Dendritic cell treated with granulocyte-macrophage colony-stimulating factor and Interleukin-4, amounts not matched to agents 40 ng/mL and 50 ng/mL, for 4 days (primary cell): ENCODE results near the gene SIK1.

ENCODE experiments used
- H3K27ac Mint-ChIP-seq: one replicate; pipeline ENCODE4 v1.8.0; 2022; ENCODE audit warnings: mild to moderate bottlenecking, mixed read lengths
- H3K27me3 Mint-ChIP-seq: one replicate; pipeline ENCODE4 v1.8.0; 2022; ENCODE audit warnings: mild to moderate bottlenecking, mixed read lengths
- H3K36me3 Mint-ChIP-seq: one replicate; pipeline ENCODE4 v1.8.0; 2022; ENCODE audit warnings: low read depth, mixed read lengths
- H3K4me1 Mint-ChIP-seq: one replicate; pipeline ENCODE4 v1.8.0; 2022; ENCODE audit warnings: low read depth, mixed read lengths
- H3K4me3 Mint-ChIP-seq: one replicate; pipeline ENCODE4 v1.8.0; 2022; ENCODE audit warnings: mild to moderate bottlenecking, moderate library complexity, mixed read lengths
- H3K9me3 Mint-ChIP-seq: one replicate; pipeline ENCODE4 v1.8.0; 2022; ENCODE audit warnings: mixed read lengths
- intact Hi-C: fragments of 100-400 bp; cut with micrococcal nuclease; formaldehyde crosslinking; loops from one replicate; pipeline ENCODE4 v1.15.0; 2022

Gene SIK1

DNA sequence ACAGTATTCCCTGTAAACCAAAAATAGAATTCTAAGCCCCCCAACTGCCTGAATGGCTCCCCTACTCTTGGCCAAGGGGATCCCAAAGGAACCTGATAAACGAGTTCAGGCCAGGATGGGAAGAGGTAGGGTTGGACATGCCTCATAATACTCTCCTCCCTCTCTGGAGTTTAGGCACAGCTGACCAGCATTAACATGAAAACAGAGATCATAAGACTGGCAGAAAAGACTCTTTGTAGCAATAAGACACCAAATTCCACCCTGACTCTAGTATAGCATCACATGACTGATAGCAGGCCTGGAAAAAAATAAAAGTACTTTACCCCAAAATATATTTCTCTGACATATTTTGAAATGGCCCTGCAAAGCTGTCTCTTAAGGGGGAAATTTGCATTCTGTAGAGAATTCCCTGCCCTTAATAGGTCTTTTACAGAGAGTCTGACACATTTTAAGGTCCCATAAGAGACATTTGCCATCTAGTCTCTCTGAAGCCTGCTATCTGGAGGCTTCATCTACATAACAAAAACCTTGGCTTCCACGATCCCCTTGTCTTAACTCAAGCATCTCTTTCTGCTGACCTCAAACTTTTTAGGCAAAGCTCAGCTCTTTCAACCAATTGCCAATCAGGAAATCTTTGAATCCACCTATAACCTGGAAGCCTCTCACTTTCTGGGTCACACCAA lies 55.9 kb downstream of the SIK1 start:
- H3K27me3 Mint-ChIP-seq, result peaks cover 28% of the 10 kb centered on the region
- H3K4me3 Mint-ChIP-seq, result no peak overlapping the region
- H3K4me1 Mint-ChIP-seq, result peaks cover 5% of the 10 kb centered on the region
- no peak overlapping the region for H3K27ac Mint-ChIP-seq
- no peaks in the 10 kb centered on the region for H3K9me3 Mint-ChIP-seq
- H3K36me3 Mint-ChIP-seq, result no peaks in the 10 kb centered on the region
- intact Hi-C loops, result no loop called here

DNA sequence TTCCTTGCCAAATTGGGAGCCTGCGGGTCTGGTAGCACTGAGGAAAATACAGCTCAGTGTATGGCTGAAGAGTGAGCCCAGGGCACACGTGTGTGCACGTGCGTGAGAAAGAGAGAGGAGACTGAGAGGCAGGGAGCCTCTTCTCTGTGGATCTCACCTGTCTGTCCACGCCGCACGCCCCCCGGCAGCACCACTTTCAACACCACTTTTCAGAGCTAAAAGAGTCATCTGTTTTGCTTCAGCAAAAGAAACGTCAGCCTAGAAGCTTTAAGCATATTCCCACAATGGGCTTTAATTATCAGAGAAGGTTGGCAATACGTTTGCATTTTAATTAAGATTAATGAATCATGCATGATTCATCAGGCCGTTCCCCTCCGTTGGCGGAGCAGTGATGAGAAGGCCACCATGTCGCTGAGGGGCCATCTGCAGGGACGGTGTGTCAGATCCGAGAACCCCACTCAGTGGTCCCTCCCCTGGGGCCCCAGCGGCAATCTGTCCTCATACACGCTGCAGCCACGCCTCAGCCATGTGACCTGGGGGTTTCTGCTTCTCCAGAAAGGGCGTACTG lies 56.8 kb downstream of the SIK1 start:
- Mint-ChIP-seq H3K27me3 (peaks cover 32% of the 10 kb centered on the region), H3K36me3 (no peaks in the 10 kb centered on the region), H3K4me1 (peaks cover 5% of the 10 kb centered on the region), H3K4me3 (no peak overlapping the region), H3K9me3 (no peaks in the 10 kb centered on the region), H3K27ac (no peak overlapping the region)
- intact Hi-C loops, result no loop called here

DNA sequence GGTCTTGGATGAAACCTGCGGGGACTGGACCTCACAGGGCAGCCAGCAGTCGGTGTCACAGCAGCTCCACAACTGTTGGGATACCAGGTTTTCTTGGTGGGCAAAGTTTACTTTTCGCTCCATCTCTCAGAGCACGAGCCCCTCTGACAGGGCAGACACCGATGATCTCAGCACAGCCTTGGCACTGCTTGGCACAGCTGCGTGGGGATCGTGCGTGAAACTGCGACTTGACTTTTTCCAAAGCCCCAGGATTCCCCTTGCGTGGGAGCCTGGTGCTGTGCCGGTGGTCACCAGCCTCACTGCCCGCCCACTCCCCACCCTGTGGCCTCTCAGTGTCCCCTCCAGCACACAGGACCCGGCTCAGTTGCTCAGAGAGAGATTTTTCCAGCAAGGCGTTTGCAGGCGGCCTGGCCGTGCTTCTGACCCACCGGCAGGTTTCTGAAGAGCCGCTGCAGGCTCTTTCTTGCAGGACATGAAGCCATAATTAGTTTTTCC lies 57.3 kb downstream of the SIK1 start:
- H3K27ac Mint-ChIP-seq, result no peak overlapping the region
- peaks cover 5% of the 10 kb centered on the region for H3K4me1 Mint-ChIP-seq
- no peaks in the 10 kb centered on the region for H3K36me3 Mint-ChIP-seq
- H3K9me3 Mint-ChIP-seq, result no peaks in the 10 kb centered on the region
- intact Hi-C loops, result no loop called here
- no peak overlapping the region for H3K4me3 Mint-ChIP-seq
- H3K27me3 Mint-ChIP-seq, result peaks cover 34% of the 10 kb centered on the region

DNA sequence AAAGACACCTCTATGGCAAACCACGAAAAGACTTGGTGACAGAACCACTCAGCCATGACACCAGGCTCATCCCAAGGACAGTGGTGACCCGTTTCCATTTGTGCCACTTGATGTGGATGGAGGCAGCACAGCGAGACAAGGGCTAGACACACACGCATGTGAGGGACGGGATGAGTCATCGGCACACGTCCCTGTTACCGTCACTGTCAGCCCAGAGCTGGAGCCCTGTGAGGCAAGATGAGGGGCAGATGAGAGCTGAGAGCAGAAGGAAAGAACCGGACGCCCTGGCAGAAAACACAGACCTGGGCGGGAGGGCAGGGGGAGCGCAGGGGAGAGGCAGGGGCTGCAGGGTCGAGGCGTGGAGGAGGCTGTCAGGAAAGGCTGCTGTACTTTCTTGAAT lies 57.8 kb downstream of the SIK1 start:
- Mint-ChIP-seq H3K27ac (no peak overlapping the region), H3K9me3 (no peaks in the 10 kb centered on the region), H3K4me1 (peaks cover 5% of the 10 kb centered on the region), H3K27me3 (peaks cover 39% of the 10 kb centered on the region), H3K4me3 (no peak overlapping the region), H3K36me3 (no peaks in the 10 kb centered on the region)
- intact Hi-C loops, result no loop called here

DNA sequence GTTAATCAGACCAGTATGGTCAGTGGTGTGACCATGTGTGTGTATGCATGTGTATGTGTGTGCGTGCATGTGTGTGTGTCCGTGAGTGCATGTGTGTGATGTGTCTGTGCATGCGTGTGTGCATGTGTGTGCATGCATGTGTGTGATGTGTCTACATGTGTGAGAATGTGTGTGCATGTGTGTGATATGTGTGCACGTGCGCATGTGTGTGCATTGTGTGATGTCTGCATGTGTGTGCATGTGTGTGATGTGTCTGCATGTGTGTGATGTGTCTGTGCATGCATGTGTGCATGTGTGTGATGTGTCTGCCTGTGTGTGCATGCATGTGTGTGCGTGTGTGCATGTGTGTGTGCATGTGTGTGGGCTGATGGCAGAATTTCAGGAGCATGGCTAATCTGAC lies 58.2 kb downstream of the SIK1 start:
- no peaks in the 10 kb centered on the region for H3K36me3 Mint-ChIP-seq
- H3K4me1 Mint-ChIP-seq, result peaks cover 5% of the 10 kb centered on the region
- intact Hi-C loops, result no loop called here
- no peaks in the 10 kb centered on the region for H3K9me3 Mint-ChIP-seq
- H3K4me3 Mint-ChIP-seq, result no peak overlapping the region
- H3K27me3 Mint-ChIP-seq, result peaks cover 42% of the 10 kb centered on the region
- H3K27ac Mint-ChIP-seq, result no peak overlapping the region

DNA sequence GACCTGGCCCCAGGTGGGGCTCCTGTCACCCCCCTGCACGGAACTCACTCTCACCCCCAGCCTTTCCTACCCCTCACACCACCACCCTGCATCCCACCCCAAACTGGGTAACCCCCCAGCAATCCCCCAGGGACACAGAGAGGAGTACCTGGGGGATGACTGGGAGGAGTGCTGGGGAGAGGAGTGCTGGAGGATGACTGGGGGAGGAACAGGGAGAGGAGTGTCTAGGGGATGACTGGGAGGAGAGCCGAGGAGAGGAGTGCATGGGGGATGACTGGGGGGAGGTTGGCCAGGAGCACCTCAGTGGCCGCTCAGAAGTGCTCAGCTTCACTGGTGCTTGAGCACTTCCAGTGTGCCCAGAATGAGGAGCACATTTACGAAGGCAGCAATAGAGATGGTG lies 59.1 kb downstream of the SIK1 start:
- H3K4me3 Mint-ChIP-seq, result no peak overlapping the region
- peak overlapping the region; percentile 12 for H3K27ac Mint-ChIP-seq
- H3K27me3 Mint-ChIP-seq, result peaks cover 49% of the 10 kb centered on the region
- intact Hi-C loops, result no loop called here
- H3K4me1 Mint-ChIP-seq, result peaks cover 11% of the 10 kb centered on the region
- H3K9me3 Mint-ChIP-seq, result no peaks in the 10 kb centered on the region
- H3K36me3 Mint-ChIP-seq, result no peaks in the 10 kb centered on the region

DNA sequence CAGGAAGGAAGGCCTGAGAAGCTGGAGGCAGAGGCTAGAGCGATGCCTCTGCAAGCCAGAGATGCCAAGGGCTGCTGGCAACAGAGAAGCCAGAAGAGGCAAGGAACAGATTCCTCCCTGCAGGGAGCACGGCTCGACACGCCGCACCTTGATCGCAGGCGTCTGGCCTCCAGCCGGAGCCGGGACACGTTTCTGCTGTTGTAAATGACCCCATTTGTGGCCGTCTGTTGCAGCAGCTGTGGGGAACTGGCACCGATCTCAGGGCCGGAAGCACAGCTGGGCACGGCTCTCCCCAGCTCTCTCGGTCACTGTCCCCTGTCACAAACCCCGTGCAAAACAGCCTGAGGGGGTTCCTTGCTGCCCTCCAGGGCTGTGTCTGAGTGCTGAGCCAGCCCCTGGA lies 59.6 kb downstream of the SIK1 start:
- Mint-ChIP-seq H3K27ac (peak overlapping the region; percentile 12), H3K36me3 (no peaks in the 10 kb centered on the region), H3K9me3 (no peaks in the 10 kb centered on the region), H3K4me1 (peaks cover 17% of the 10 kb centered on the region), H3K27me3 (peaks cover 52% of the 10 kb centered on the region), H3K4me3 (no peak overlapping the region)
- intact Hi-C loops, result no loop called here

DNA sequence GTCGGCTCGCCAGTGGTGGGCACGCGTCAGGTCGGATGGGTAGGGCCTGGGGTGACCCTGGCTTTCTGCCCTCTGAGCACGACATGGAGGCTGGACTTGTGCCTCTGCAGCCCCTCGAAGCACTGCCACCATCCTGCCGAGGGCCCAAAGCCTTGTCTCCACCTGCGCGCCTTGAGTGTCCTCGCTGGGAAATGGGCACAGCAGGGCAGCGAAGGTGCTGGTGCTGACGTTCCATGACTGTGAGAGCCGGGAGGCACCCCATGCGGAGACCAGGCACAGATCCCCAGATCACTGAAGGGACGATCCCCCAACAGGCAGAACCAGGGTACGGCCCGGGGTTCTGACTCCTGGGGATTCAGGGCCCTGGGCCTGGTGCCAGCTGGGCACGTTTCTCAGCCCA lies 60.3 kb downstream of the SIK1 start:
- Mint-ChIP-seq H3K4me1 (peaks cover 23% of the 10 kb centered on the region), H3K4me3 (no peak overlapping the region), H3K27me3 (peaks cover 58% of the 10 kb centered on the region), H3K9me3 (no peaks in the 10 kb centered on the region), H3K27ac (no peak overlapping the region), H3K36me3 (no peaks in the 10 kb centered on the region)
- intact Hi-C loops, result no loop called here

DNA sequence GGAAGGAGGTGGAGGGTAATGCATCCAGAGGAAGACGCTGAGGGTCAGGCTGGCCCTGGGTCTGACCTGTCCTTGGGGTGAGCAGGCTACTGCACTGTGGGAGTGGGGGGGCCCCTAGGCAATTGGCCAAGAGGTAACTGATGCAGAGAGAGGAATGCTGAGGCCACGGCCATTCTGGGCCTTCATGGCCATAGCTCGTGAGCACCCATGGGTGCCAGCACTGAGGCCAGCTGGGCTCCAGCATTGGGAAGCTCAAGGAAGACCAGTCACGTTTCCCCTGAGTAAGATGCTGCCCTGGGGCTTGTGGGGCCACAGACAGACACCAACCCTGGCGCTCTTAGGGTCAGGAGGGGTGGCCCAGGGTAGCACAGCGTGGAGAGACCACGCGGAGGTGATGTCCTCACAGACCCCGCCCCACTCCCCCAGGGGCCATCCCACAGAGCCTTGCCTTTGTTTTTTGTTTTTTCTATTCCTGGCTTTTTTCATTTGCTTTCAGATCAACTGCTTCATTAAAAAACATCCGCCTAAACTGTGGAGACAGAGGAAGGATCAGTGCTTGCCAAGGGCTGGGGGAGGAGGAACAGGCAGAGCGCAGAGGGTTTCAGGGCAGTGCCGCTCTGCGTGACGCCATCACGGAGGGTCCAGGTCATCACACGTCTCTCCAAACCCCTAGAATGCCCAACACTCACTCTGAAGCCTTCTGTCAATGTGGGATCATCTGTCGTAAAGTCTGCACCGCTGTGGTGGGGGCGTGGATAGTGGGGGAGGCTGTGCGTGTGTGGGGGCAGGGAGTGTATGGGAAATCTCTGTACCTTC lies 61.1 kb downstream of the SIK1 start:
- H3K9me3 Mint-ChIP-seq, result no peaks in the 10 kb centered on the region
- peaks cover 30% of the 10 kb centered on the region for H3K4me1 Mint-ChIP-seq
- H3K27me3 Mint-ChIP-seq, result peaks cover 67% of the 10 kb centered on the region
- no peak overlapping the region for H3K4me3 Mint-ChIP-seq
- H3K27ac Mint-ChIP-seq, result no peak overlapping the region
- intact Hi-C loops, result no loop called here
- H3K36me3 Mint-ChIP-seq, result no peaks in the 10 kb centered on the region

DNA sequence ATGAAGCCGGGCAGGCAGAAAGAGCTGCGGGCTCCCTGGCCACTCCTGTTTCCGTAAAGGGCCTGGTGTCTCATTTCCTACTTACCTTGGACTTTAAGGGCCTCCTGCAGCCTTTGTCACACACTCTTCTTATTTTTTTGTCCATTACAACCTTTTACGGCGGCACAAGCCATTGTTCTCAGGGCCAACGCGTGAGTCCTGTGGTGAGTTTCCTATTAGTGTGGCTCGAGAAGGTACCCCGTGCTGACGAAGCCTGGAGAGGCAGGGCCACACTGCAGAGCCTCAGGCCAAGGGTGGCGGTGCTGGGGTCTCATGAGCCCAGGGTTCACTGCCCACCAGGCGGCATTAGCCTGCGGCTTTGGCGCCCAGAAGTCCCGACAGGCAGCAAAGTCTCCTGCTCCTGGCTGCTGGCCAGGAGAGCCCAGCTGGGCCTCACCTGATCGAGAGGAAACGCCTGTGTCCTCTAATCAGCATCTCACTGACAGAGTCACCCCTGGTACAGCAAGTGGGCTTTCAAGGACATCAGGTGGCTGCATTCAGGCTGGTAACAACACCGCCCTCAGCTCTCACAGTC lies 62.0 kb downstream of the SIK1 start:
- Mint-ChIP-seq H3K27ac (no peak overlapping the region), H3K4me1 (peaks cover 30% of the 10 kb centered on the region), H3K4me3 (no peak overlapping the region), H3K36me3 (no peaks in the 10 kb centered on the region), H3K9me3 (no peaks in the 10 kb centered on the region), H3K27me3 (peaks cover 67% of the 10 kb centered on the region)
- intact Hi-C loops, result no loop called here
